Testis (tissue), 2 donors: Measurements from ENCODE around the gene CDKN2AIP.

ENCODE experiments used
- CTCF ChIP-seq, 3 experiments: fragments of 450-650 bp in 2 of 3; fragments of 200-600 bp in 1 of 3; sonication (generic) in 1 of 3; IDR thresholded peaks; one replicate each; pipeline ENCODE4 v1.5.1; 2016 to 2019; ENCODE audit warnings: antibody characterized with exemption in 3 of 3, mild to moderate bottlenecking in 2 of 3, moderate library complexity in 1 of 3
- POLR2A ChIP-seq: fragments of 450-650 bp; IDR thresholded peaks from one replicate; pipeline ENCODE4 v1.6.1; 2017; ENCODE audit warnings: antibody characterized with exemption, mild to moderate bottlenecking, moderate library complexity

- no peak for TF ChIP-seq CTCF (IDR thresholded peaks at IDR 0.05)
- TF ChIP-seq POLR2A, result no peak
Observed at GRCh38 chr4:183397741-183398297, 46.6 kb upstream of the CDKN2AIP start.
